ENCODE results near the gene OR52H1. TPM values are rescaled to one million over a fixed set of nuclear protein-coding genes. Genes with fewer than 3 reads are reported as not detected.

Gene OR52H1
- not detected in 2 replicates for total RNA-seq

GRCh38 chr11:5548440-5548839, at the start of gene OR52H1:
Gene OR52H1 (minus strand): TSS chr11:5548540. CDS start chr11:5545505, 3,035 bp downstream.

GRCh38 chr11:5596607-5597201, 48.4 kb upstream of the OR52H1 start, which contains the start of gene TRIM6:
Gene TRIM6 (plus strand): TSS chr11:5596637. CDS start chr11:5596898, 261 bp downstream.

GRCh38 chr11:5580577-5580976, 32.2 kb upstream of the OR52H1 start, which contains the start of gene OR52B6:
Gene OR52B6 (plus strand): TSS chr11:5580877. CDS start chr11:5580877, 0 bp downstream.

GRCh38 chr11:5516599-5516998, 31.7 kb downstream of the OR52H1 start, which contains the start of gene UBQLNL:
Gene UBQLNL (minus strand): TSS chr11:5516699. CDS start chr11:5516441, 258 bp downstream.

GRCh38 chr11:5509803-5510202, 38.5 kb downstream of the OR52H1 start, which contains the start of gene UBQLN3:
Gene UBQLN3 (minus strand): TSS chr11:5509957. CDS start chr11:5509558, 399 bp downstream.

Other genes starting within 250 kb of the OR52H1 start
- not detected in 2 replicates for gene OR51B4, start 246.6 kb downstream of the OR52H1 start, total RNA-seq
- not detected in 2 replicates for gene OR51B2, start 224.2 kb downstream of the OR52H1 start, total RNA-seq
- gene OR51B5, start 205.0 kb downstream of the OR52H1 start, total RNA-seq: not detected in 2 replicates
- not detected in 2 replicates for gene OR51B6, start 197.0 kb downstream of the OR52H1 start, total RNA-seq
- gene OR51M1, start 164.7 kb downstream of the OR52H1 start, total RNA-seq: not detected in 2 replicates
- gene OR51Q1, start 126.4 kb downstream of the OR52H1 start, total RNA-seq: not detected in 2 replicates
- not detected in 2 replicates for gene OR51I1, start 107.0 kb downstream of the OR52H1 start, total RNA-seq
- gene OR51I2, start 99.2 kb downstream of the OR52H1 start, total RNA-seq: not detected in 2 replicates
- not detected in 2 replicates for gene OR52D1, start 59.9 kb downstream of the OR52H1 start, total RNA-seq
- not detected in 2 replicates for gene UBQLN3, start 38.6 kb downstream of the OR52H1 start, total RNA-seq
- gene UBQLNL, start 31.8 kb downstream of the OR52H1 start, total RNA-seq: not detected in 2 replicates
- not detected in 2 replicates for gene OR52B6, start 32.3 kb upstream of the OR52H1 start, total RNA-seq
- gene TRIM6, start 48.1 kb upstream of the OR52H1 start, total RNA-seq: 2.0 and 2.6 TPM in 2 replicates
- 4.7 and 5.9 TPM in 2 replicates for gene TRIM34, start 76.5 kb upstream of the OR52H1 start, total RNA-seq
- gene TRIM5, start 136.5 kb upstream of the OR52H1 start, total RNA-seq: 26.1 and 31.9 TPM in 2 replicates
- 49.7 and 86.0 TPM in 2 replicates for gene TRIM22, start 141.2 kb upstream of the OR52H1 start, total RNA-seq
- not detected in 2 replicates for gene OR56B1, start 187.9 kb upstream of the OR52H1 start, total RNA-seq
- gene OR52N4, start 205.7 kb upstream of the OR52H1 start, total RNA-seq: not detected in 2 replicates
- gene OR52N5, start 234.8 kb upstream of the OR52H1 start, total RNA-seq: not detected in 2 replicates
- not detected in 2 replicates for gene OR52N1, start 242.7 kb upstream of the OR52H1 start, total RNA-seq

Data from subcutaneous preadipocyte (primary cell).